HEK293 (cell line): ENCODE results near the gene RALGAPA1.
"Not testable (repeated sequence)": the region's sequence is repeated elsewhere in the genome, so short reads cannot be mapped to it uniquely, and the experiment has no call there.

Source experiments
- CTCF ChIA-PET: fragments of 350-600 bp; formaldehyde crosslinking; extraction: SDS; loops from one replicate; lab custom pipeline; 2021; ENCODE audit warnings: antibody characterized with exemption; lab: Yijun Ruan, JAX
- POLR2A ChIA-PET: fragments of 300-600 bp; formaldehyde crosslinking; extraction: SDS; loops from one replicate; lab custom pipeline; 2020; ENCODE audit warnings: antibody characterized with exemption, inconsistent platforms; lab: Yijun Ruan, JAX
- H3K27ac ChIP-seq: fragments of 200-500 bp; sonication (Bioruptor generic); 2 replicates; pipeline ENCODE4 v1.5.1; 2014; ENCODE audit warnings: low read depth, low read length, control low read depth, inconsistent platforms; ENCODE audit errors: extremely low read depth
- H3K36me3 ChIP-seq, 2 experiments: fragments of 200-500 bp in 1 of 2; sonication (Bioruptor generic) in 1 of 2; 1 replicate in 1 of 2; 2 replicates in 1 of 2; pipeline ENCODE4 v1.5.1; 2014 to 2017; ENCODE audit warnings: inconsistent platforms in 2 of 2, low read length in 2 of 2; ENCODE audit not compliant: control insufficient read depth in 2 of 2, insufficient read depth in 1 of 2
- H3K4me1 ChIP-seq: fragments of 200-500 bp; sonication (Bioruptor generic); 2 replicates; pipeline ENCODE4 v1.5.1; 2014; ENCODE audit warnings: mild to moderate bottlenecking, low read length, inconsistent platforms; ENCODE audit not compliant: control insufficient read depth, insufficient read depth
- H3K4me3 ChIP-seq: 2 replicates; pipeline ENCODE4 v1.5.1; 2011; ENCODE audit warnings: low read depth, mild to moderate bottlenecking, control low read depth, low read length, moderate library complexity
- H3K9me3 ChIP-seq: fragments of 200-500 bp; sonication (Bioruptor generic); 2 replicates; pipeline ENCODE4 v1.5.1; 2014; ENCODE audit warnings: low read depth, low read length, inconsistent platforms; ENCODE audit not compliant: control insufficient read depth, insufficient read depth
- BCL11A ChIP-seq: fragments of 450-650 bp; formaldehyde crosslinking; IDR thresholded peaks from 2 replicates; pipeline ENCODE4 v1.5.1; 2016; ENCODE audit warnings: low read depth, missing biosample characterization, missing genetic modification characterization
- KLF16 ChIP-seq: fragments of 450-650 bp; formaldehyde crosslinking; IDR thresholded peaks from 2 replicates; pipeline ENCODE4 v1.5.1; 2017; ENCODE audit warnings: missing biosample characterization, missing genetic modification characterization
- YY1 ChIP-seq: fragments of 450-650 bp; formaldehyde crosslinking; IDR thresholded peaks from 2 replicates; pipeline ENCODE4 v1.5.1; 2018; ENCODE audit warnings: missing biosample characterization, missing genetic modification characterization
- ZFHX2 ChIP-seq: fragments of 450-650 bp; formaldehyde crosslinking; conservative IDR thresholded peaks from 2 replicates; pipeline ENCODE4 v1.5.1; 2016; ENCODE audit warnings: missing biosample characterization, missing genetic modification characterization
- ZNF112 ChIP-seq: fragments of 450-650 bp; formaldehyde crosslinking; IDR thresholded peaks from 2 replicates; pipeline ENCODE4 v1.5.0; 2017; ENCODE audit warnings: missing biosample characterization, missing genetic modification characterization
- ZNF121 ChIP-seq: fragments of 450-650 bp; formaldehyde crosslinking; IDR thresholded peaks from 2 replicates; pipeline ENCODE4 v1.5.1; 2016; ENCODE audit warnings: missing biosample characterization, missing genetic modification characterization
- ZNF146 ChIP-seq: fragments of 450-650 bp; formaldehyde crosslinking; IDR thresholded peaks from 2 replicates; pipeline ENCODE4 v1.5.1; 2016; ENCODE audit warnings: missing biosample characterization, missing genetic modification characterization
- ZNF2 ChIP-seq: fragments of 450-650 bp; formaldehyde crosslinking; IDR thresholded peaks from 2 replicates; pipeline ENCODE4 v1.5.1; 2016; ENCODE audit warnings: missing biosample characterization, missing genetic modification characterization
- ZNF221 ChIP-seq: fragments of 450-650 bp; formaldehyde crosslinking; IDR thresholded peaks from 2 replicates; pipeline ENCODE4 v1.5.1; 2017; ENCODE audit warnings: missing biosample characterization, missing genetic modification characterization, borderline replicate concordance
- ZNF426 ChIP-seq: fragments of 450-650 bp; formaldehyde crosslinking; IDR thresholded peaks from 2 replicates; pipeline ENCODE4 v1.5.1; 2017; ENCODE audit warnings: missing biosample characterization, missing genetic modification characterization, mild to moderate bottlenecking, inconsistent platforms, moderate library complexity
- ZNF48 ChIP-seq: fragments of 450-650 bp; formaldehyde crosslinking; IDR thresholded peaks from 2 replicates; pipeline ENCODE4 v1.5.1; 2016; ENCODE audit warnings: missing biosample characterization, missing genetic modification characterization
- TF ChIP-seq, protein P1 (sequence below): fragments of 450-650 bp; formaldehyde crosslinking; IDR thresholded peaks from 2 replicates; pipeline ENCODE4 v1.5.1; 2017; ENCODE audit warnings: missing biosample characterization, missing genetic modification characterization
- TF ChIP-seq, protein P2 (sequence below): fragments of 450-650 bp; IDR thresholded peaks from 2 replicates; pipeline ENCODE4 v1.5.1; 2018; ENCODE audit warnings: missing biosample characterization, mild to moderate bottlenecking, missing genetic modification characterization
- TF ChIP-seq, protein P3 (sequence below): fragments of 450-650 bp; formaldehyde crosslinking; IDR thresholded peaks from 2 replicates; pipeline ENCODE4 v1.5.1; 2016; ENCODE audit warnings: missing biosample characterization, missing genetic modification characterization
- TF ChIP-seq, protein P4 (sequence below): fragments of 450-650 bp; formaldehyde crosslinking; IDR thresholded peaks from 2 replicates; pipeline ENCODE4 v1.5.1; 2016; ENCODE audit warnings: missing biosample characterization, missing genetic modification characterization

The RALGAPA1 gene

DNA sequence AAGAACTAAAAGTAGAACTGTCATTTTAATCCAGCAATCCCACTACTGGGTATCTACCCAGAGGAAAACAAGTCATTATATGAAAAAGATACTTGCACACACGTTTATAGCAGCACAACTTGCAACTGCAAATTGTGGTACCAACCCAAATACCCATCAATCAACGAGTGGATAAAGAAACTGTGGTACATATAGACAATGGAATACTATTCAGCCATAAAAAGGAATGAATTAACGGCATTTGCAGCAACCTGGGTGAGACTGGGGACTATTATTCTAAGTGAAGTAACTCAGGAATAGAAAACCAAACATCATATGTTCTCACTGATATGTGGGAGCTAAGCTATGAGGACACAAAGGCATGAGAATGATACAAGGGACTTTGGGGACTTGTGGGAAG, 73.9 kb downstream of the RALGAPA1 start:
- H3K36me3 ChIP-seq, CTCF ChIA-PET, POLR2A ChIA-PET, H3K4me1 ChIP-seq, H3K9me3 ChIP-seq, H3K27ac ChIP-seq, H3K4me3 ChIP-seq: not testable (repeated sequence)
- peak; percentile 60; the same call in 1 of the 2 replicates for TF ChIP-seq ZNF146 (tag by site-specific recombination)

DNA sequence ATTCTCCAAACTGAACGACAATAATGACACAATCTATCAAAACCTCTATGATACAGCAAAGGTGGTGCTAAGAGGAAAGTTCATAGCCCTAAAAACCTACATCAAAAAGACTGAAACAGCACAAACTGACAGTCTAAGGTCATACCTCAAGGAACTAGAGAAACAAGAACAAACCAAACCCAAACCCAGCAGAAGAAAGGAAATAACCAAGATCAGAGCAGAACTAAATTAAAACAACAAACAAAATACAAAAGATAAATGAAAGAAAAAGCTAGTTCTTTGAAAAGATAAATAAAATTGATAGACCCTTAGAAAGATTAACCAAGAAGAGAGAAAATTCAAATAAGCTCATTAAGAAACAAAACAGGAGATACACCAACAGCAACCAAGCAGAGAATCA, 75.6 kb downstream of the RALGAPA1 start:
- H3K4me3 ChIP-seq, H3K36me3 ChIP-seq, H3K27ac ChIP-seq, POLR2A ChIA-PET, CTCF ChIA-PET, H3K9me3 ChIP-seq, H3K4me1 ChIP-seq: not testable (repeated sequence)

DNA sequence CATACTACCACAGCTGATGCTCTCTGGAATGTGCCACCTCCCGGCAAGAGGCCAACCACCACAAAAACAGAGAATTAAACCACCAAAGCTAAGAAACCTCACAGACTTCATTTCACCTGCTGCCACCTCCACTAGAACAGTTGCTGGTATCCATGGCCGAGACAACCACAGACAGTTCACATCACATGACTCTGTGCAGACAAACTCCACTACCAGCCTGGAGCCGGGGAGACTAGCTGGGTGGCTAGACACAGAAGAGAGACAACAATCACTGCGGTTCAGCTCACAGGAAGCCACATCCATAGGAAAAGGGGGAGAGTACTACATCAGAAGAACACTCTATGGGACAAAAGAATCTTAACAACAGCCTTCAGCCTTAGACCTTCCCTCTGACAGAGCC, 78.2 kb downstream of the RALGAPA1 start:
- CTCF ChIA-PET = interaction anchor here (1.1 kb wide), 1 partner anchor 77 kb away, joined by 3 read pairs; no protein-coding TSS in a partner anchor
- POLR2A ChIA-PET = no interaction called here
- no peak overlapping the region for H3K4me3 ChIP-seq

More for the DNA sequence above, 78.2 kb downstream of the RALGAPA1 start:
- Histone ChIP-seq H3K4me1 (no peaks in the 10 kb centered on the region), H3K9me3 (no peaks in the 10 kb centered on the region), H3K36me3 (peaks cover 0 to 11% of the 10 kb centered on the region in 2 experiments; a peak in 2 of 3 replicates), H3K27ac (no peak overlapping the region)
- no peak for TF ChIP-seq ZNF112 (tag by site-specific recombination)
- TF ChIP-seq, protein P1, sequence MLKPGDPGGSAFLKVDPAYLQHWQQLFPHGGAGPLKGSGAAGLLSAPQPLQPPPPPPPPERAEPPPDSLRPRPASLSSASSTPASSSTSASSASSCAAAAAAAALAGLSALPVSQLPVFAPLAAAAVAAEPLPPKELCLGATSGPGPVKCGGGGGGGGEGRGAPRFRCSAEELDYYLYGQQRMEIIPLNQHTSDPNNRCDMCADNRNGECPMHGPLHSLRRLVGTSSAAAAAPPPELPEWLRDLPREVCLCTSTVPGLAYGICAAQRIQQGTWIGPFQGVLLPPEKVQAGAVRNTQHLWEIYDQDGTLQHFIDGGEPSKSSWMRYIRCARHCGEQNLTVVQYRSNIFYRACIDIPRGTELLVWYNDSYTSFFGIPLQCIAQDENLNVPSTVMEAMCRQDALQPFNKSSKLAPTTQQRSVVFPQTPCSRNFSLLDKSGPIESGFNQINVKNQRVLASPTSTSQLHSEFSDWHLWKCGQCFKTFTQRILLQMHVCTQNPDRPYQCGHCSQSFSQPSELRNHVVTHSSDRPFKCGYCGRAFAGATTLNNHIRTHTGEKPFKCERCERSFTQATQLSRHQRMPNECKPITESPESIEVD (tag by site-specific recombination) = no peak
- TF ChIP-seq YY1 = no peak
- TF ChIP-seq ZFHX2 (tag by site-specific recombination) = no peak
- TF ChIP-seq KLF16 (tag by site-specific recombination) = no peak
- TF ChIP-seq, protein P2, sequence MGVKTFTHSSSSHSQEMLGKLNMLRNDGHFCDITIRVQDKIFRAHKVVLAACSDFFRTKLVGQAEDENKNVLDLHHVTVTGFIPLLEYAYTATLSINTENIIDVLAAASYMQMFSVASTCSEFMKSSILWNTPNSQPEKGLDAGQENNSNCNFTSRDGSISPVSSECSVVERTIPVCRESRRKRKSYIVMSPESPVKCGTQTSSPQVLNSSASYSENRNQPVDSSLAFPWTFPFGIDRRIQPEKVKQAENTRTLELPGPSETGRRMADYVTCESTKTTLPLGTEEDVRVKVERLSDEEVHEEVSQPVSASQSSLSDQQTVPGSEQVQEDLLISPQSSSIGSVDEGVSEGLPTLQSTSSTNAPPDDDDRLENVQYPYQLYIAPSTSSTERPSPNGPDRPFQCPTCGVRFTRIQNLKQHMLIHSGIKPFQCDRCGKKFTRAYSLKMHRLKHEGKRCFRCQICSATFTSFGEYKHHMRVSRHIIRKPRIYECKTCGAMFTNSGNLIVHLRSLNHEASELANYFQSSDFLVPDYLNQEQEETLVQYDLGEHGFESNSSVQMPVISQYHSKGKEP (tag by site-specific recombination) = no peak
- no peak for TF ChIP-seq ZNF121 (tag by site-specific recombination)
- TF ChIP-seq, protein P3, sequence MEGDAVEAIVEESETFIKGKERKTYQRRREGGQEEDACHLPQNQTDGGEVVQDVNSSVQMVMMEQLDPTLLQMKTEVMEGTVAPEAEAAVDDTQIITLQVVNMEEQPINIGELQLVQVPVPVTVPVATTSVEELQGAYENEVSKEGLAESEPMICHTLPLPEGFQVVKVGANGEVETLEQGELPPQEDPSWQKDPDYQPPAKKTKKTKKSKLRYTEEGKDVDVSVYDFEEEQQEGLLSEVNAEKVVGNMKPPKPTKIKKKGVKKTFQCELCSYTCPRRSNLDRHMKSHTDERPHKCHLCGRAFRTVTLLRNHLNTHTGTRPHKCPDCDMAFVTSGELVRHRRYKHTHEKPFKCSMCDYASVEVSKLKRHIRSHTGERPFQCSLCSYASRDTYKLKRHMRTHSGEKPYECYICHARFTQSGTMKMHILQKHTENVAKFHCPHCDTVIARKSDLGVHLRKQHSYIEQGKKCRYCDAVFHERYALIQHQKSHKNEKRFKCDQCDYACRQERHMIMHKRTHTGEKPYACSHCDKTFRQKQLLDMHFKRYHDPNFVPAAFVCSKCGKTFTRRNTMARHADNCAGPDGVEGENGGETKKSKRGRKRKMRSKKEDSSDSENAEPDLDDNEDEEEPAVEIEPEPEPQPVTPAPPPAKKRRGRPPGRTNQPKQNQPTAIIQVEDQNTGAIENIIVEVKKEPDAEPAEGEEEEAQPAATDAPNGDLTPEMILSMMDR = no peak
- TF ChIP-seq, protein P4, sequence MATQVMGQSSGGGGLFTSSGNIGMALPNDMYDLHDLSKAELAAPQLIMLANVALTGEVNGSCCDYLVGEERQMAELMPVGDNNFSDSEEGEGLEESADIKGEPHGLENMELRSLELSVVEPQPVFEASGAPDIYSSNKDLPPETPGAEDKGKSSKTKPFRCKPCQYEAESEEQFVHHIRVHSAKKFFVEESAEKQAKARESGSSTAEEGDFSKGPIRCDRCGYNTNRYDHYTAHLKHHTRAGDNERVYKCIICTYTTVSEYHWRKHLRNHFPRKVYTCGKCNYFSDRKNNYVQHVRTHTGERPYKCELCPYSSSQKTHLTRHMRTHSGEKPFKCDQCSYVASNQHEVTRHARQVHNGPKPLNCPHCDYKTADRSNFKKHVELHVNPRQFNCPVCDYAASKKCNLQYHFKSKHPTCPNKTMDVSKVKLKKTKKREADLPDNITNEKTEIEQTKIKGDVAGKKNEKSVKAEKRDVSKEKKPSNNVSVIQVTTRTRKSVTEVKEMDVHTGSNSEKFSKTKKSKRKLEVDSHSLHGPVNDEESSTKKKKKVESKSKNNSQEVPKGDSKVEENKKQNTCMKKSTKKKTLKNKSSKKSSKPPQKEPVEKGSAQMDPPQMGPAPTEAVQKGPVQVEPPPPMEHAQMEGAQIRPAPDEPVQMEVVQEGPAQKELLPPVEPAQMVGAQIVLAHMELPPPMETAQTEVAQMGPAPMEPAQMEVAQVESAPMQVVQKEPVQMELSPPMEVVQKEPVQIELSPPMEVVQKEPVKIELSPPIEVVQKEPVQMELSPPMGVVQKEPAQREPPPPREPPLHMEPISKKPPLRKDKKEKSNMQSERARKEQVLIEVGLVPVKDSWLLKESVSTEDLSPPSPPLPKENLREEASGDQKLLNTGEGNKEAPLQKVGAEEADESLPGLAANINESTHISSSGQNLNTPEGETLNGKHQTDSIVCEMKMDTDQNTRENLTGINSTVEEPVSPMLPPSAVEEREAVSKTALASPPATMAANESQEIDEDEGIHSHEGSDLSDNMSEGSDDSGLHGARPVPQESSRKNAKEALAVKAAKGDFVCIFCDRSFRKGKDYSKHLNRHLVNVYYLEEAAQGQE (tag by site-specific recombination) = no peak
- no peak for TF ChIP-seq BCL11A (tag by site-specific recombination)
- no peak for TF ChIP-seq ZNF48
- no peak for TF ChIP-seq ZNF221 (tag by site-specific recombination)
- TF ChIP-seq ZNF426 (tag by site-specific recombination) = no peak
- TF ChIP-seq ZNF2 = no peak
